ENCODE measurements around the gene GPC6.

GRCh38 chr13:94298346-94298745 is 1071.7 kb downstream of the GPC6 start:
- no peak for TF ChIP-seq CTCF (IDR thresholded peaks at IDR 0.05)
- no peak for TF ChIP-seq GATA2 (CRISPR knock-in tag; IDR thresholded peaks at IDR 0.05)
- no peak for TF ChIP-seq FOXM1 (IDR thresholded peaks at IDR 0.05; ENCODE audit: low read depth)
- TF ChIP-seq RCOR1 (IDR thresholded peaks at IDR 0.05; ENCODE audit: low read length), result no peak
- TF ChIP-seq ELF1 (IDR thresholded peaks at IDR 0.05), result no peak
- TF ChIP-seq FOSL2 (IDR thresholded peaks at IDR 0.05; ENCODE audit: borderline replicate concordance, low read depth), result no peak
- TF ChIP-seq POLR2AphosphoS5 (IDR thresholded peaks at IDR 0.05; ENCODE audit: low read depth, low read length), result no peak
- no peak for TF ChIP-seq ZBTB33 (IDR thresholded peaks at IDR 0.05; ENCODE audit: borderline replicate concordance, low read depth)
